Caco-2 (cell line): ENCODE measurements around the gene MGMT. TPM values are rescaled to one million over a fixed set of nuclear protein-coding genes. Genes with fewer than 3 reads are reported as not detected.

ENCODE experiments used
- BruUV-seq: library from RNA; stranded (reverse); fragments of 400-500 nt; replicated peaks from 2 replicates; lab custom pipeline; 2021; lab: Mats Ljungman, UMichigan
- CTCF ChIA-PET: fragments of 300-600 bp; sonication (Branson Sonifier 250); formaldehyde crosslinking; loops from one replicate; lab custom pipeline; 2022; ENCODE audit warnings: antibody characterized with exemption; lab: Charles Lee
- POLR2A ChIA-PET: fragments of 300-600 bp; sonication (Branson Sonifier 250); formaldehyde crosslinking; loops from one replicate; lab custom pipeline; 2022; ENCODE audit warnings: antibody characterized with exemption; lab: Charles Lee
- DNase-seq, 2 experiments: peaks; one replicate each; pipeline versions ENCODE4 v3.0.0 to v3.0.0-alpha.2; 2020 to 2022
- H3K27me3 ChIP-seq: replicated peaks from 2 replicates; pipeline ENCODE4 v1.6.0; 2011; ENCODE audit warnings: low read length; ENCODE audit not compliant: control insufficient read depth, insufficient read depth
- H3K36me3 ChIP-seq: 2 replicates; pipeline ENCODE4 v1.5.1; 2011; ENCODE audit warnings: low read length; ENCODE audit not compliant: control insufficient read depth, insufficient read depth
- H3K4me1 ChIP-seq: fragments of 250-450 bp; sonication (Bioruptor Pico); 2 replicates; pipeline ENCODE4 v1.5.1; 2020; ENCODE audit warnings: mild to moderate bottlenecking
- H3K4me3 ChIP-seq: 2 replicates; pipeline ENCODE4 v1.5.1; 2011; ENCODE audit warnings: low read depth, mild to moderate bottlenecking, control low read depth, low read length
- H3K9me3 ChIP-seq: fragments of 250-450 bp; sonication (Bioruptor Pico); 2 replicates; pipeline ENCODE4 v1.5.1; 2020; ENCODE audit warnings: mild to moderate bottlenecking, moderate library complexity
- H3K27ac Mint-ChIP-seq: one replicate; pipeline ENCODE4 v1.8.0; 2022; ENCODE audit warnings: mixed read lengths; ENCODE audit not compliant: unreplicated experiment
- H3K27me3 Mint-ChIP-seq: one replicate; pipeline ENCODE4 v1.8.0; 2022; ENCODE audit warnings: mixed read lengths; ENCODE audit not compliant: insufficient read depth, unreplicated experiment
- H3K36me3 Mint-ChIP-seq: one replicate; pipeline ENCODE4 v1.8.0; 2022; ENCODE audit warnings: mild to moderate bottlenecking, mixed read lengths; ENCODE audit not compliant: insufficient read depth, unreplicated experiment
- H3K4me1 Mint-ChIP-seq: one replicate; pipeline ENCODE4 v1.8.0; 2022; ENCODE audit warnings: low read depth, mixed read lengths; ENCODE audit not compliant: unreplicated experiment
- H3K4me3 Mint-ChIP-seq: one replicate; pipeline ENCODE4 v1.8.0; 2022; ENCODE audit warnings: mild to moderate bottlenecking, moderate library complexity, mixed read lengths; ENCODE audit not compliant: unreplicated experiment
- H3K9me3 Mint-ChIP-seq: one replicate; pipeline ENCODE4 v1.8.0; 2022; ENCODE audit warnings: mixed read lengths; ENCODE audit not compliant: unreplicated experiment
- CTCF ChIP-seq, 2 experiments: fragments of 200-600 bp in 1 of 2; IDR thresholded peaks; 1 replicate in 1 of 2; 2 replicates in 1 of 2; pipeline versions ENCODE4 v1.5.1 to v1.8.0; 2011 to 2022; ENCODE audit warnings: antibody characterized with exemption in 1 of 2, control low read depth in 1 of 2, inconsistent platforms in 1 of 2, low read depth in 1 of 2, low read length in 1 of 2, mild to moderate bottlenecking in 1 of 2, moderate library complexity in 1 of 2; ENCODE audit not compliant: insufficient read depth in 1 of 2, severe bottlenecking in 1 of 2, unreplicated experiment in 1 of 2
- intact Hi-C: fragments of 100-400 bp; cut with micrococcal nuclease; formaldehyde crosslinking; loops from one replicate; pipeline ENCODE4 v1.10.0; 2022; ENCODE audit not compliant: unreplicated experiment
- total RNA-seq: library from RNA; stranded (reverse); gene quantifications from 2 replicates; pipeline ENCODE4 v1.2.3, GENCODE V29; 2022

MGMT gene
- total RNA-seq, 1 experiment from 2014 or later = 57.0 TPM

GRCh38 chr10:129564923-129565322 is 97.9 kb downstream of the MGMT start:
- ChIA-PET POLR2A (no interaction called here), CTCF (no interaction called here)
- H3K36me3 ChIP-seq = no peaks in the 10 kb centered on the region; the same call in 1 of the 2 replicates
- H3K4me3 ChIP-seq = no peak overlapping the region
- no peaks in the 10 kb centered on the region for H3K4me1 Mint-ChIP-seq
- no peak for DNase-seq
- no peak for TF ChIP-seq CTCF (IDR thresholded peaks at IDR 0.05; ENCODE audit: insufficient read depth in 1 of 2, low read depth in 1 of 2, low read length in 1 of 2, severe bottlenecking in 1 of 2, unreplicated experiment in 1 of 2)
- H3K9me3 ChIP-seq = no peaks in the 10 kb centered on the region
- H3K36me3 Mint-ChIP-seq = no peaks in the 10 kb centered on the region
- no peak overlapping the region for H3K4me3 Mint-ChIP-seq
- H3K9me3 Mint-ChIP-seq = no peaks in the 10 kb centered on the region
- no peaks in the 10 kb centered on the region for H3K27me3 Mint-ChIP-seq
- BruUV-seq = no TSS peak
- H3K27ac Mint-ChIP-seq = no peak overlapping the region
- H3K4me1 ChIP-seq = no peaks in the 10 kb centered on the region
- intact Hi-C loops = no loop called here
- no peaks in the 10 kb centered on the region for H3K27me3 ChIP-seq

DNA sequence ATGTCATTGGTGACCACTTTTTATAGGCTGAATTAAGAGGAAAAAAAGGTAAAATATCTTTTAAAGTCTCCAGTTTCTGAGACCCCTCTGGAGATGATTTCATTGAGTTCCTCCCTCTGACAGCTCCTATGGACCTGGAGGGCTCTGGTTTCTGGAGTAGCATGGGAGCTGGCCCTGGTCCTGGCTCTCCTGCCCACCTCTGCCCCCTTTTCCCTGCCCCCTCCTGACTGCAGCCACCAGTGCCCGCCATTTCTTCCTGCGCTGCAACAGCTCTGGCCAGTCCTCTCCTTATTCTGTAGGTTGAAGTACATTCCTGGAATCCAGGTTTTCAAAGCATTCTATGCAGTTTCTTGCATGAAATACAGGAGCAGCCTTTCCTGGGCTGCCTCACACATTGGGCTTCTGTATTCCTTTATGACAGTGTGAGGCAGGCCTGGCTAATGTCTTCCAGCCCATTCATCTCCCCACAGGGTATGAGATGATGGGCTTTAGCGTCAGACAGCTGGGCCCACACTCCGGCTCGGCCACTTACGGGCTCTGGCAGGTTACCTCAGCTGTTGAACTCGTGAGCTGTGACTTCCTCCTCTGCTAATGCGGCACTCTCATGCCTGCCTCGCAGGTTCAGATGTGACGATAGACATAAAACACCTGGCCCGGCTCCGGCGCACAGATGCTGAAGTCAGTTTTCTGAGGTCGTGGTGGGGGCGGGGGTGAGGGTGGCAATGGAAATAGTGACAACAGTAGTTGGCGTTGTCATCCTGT is 101.7 kb downstream of the MGMT start:
- CTCF ChIA-PET = no interaction called here
- Histone ChIP-seq H3K36me3 (no peaks in the 10 kb centered on the region; the same call in 1 of the 2 replicates), H3K27me3 (no peaks in the 10 kb centered on the region), H3K9me3 (peaks cover 6% of the 10 kb centered on the region; the same call in 1 of the 2 replicates), H3K4me3 (no peak overlapping the region), H3K4me1 (no peaks in the 10 kb centered on the region)
- DNase-seq = no peak
- no peaks in the 10 kb centered on the region for H3K4me1 Mint-ChIP-seq
- H3K36me3 Mint-ChIP-seq = no peaks in the 10 kb centered on the region
- intact Hi-C loops = no loop called here
- no peaks in the 10 kb centered on the region for H3K27me3 Mint-ChIP-seq
- POLR2A ChIA-PET = no interaction called here
- no peak overlapping the region for H3K4me3 Mint-ChIP-seq
- no peaks in the 10 kb centered on the region for H3K9me3 Mint-ChIP-seq
- H3K27ac Mint-ChIP-seq = no peak overlapping the region
- TF ChIP-seq CTCF (IDR thresholded peaks at IDR 0.05; ENCODE audit: insufficient read depth in 1 of 2, low read depth in 1 of 2, low read length in 1 of 2, severe bottlenecking in 1 of 2, unreplicated experiment in 1 of 2) = no peak
- BruUV-seq = no TSS peak

- ChIA-PET POLR2A (no interaction called here), CTCF (no interaction called here)
- DNase-seq = no peak
- Histone ChIP-seq H3K36me3 (no peaks in the 10 kb centered on the region), H3K9me3 (peaks cover 6% of the 10 kb centered on the region; the same call in 1 of the 2 replicates), H3K4me1 (no peaks in the 10 kb centered on the region), H3K4me3 (no peak overlapping the region), H3K27me3 (no peaks in the 10 kb centered on the region)
- intact Hi-C loops = no loop called here
- Mint-ChIP-seq H3K36me3 (no peaks in the 10 kb centered on the region), H3K4me3 (no peak overlapping the region), H3K4me1 (no peaks in the 10 kb centered on the region), H3K9me3 (no peaks in the 10 kb centered on the region), H3K27ac (no peak overlapping the region), H3K27me3 (no peaks in the 10 kb centered on the region)
- no peak for TF ChIP-seq CTCF (IDR thresholded peaks at IDR 0.05; ENCODE audit: insufficient read depth in 1 of 2, low read depth in 1 of 2, low read length in 1 of 2, severe bottlenecking in 1 of 2, unreplicated experiment in 1 of 2)
- no TSS peak for BruUV-seq
Measured at GRCh38 chr10:129570185-129570584, 103.1 kb downstream of the MGMT start.
